Activated B cell treated with CpG ODN at 0.5 μM for 24 hours (primary cell): ENCODE data around the gene KDM1B. TPM values are rescaled to one million over a fixed set of nuclear protein-coding genes. Genes with fewer than 3 reads are reported as not detected.

Source experiments
- ATAC-seq: fragments of 200-7000 bp; cut with Tn5 transposase; one replicate; pipeline ENCODE4 v1.10.0; 2021; ENCODE audit warnings: low read depth, mild to moderate bottlenecking, moderate library complexity
- CTCF ChIA-PET: fragments of 350-600 bp; sonication (Branson Sonifier 250); formaldehyde crosslinking; loops from one replicate; lab custom pipeline; 2021; ENCODE audit warnings: antibody characterized with exemption; lab: Charles Lee
- POLR2A ChIA-PET: fragments of 350-600 bp; sonication (Branson Sonifier 250); formaldehyde crosslinking; loops from one replicate; lab custom pipeline; 2021; ENCODE audit warnings: antibody characterized with exemption; lab: Charles Lee
- DNase-seq: peaks from one replicate; pipeline ENCODE4 v3.0.0; 2022
- H3K27ac Mint-ChIP-seq: one replicate; pipeline ENCODE4 v1.8.0; 2020; ENCODE audit warnings: mixed read lengths
- H3K27me3 Mint-ChIP-seq: one replicate; pipeline ENCODE4 v1.8.0; 2021; ENCODE audit warnings: mixed read lengths
- H3K36me3 Mint-ChIP-seq: one replicate; pipeline ENCODE4 v1.8.0; 2021; ENCODE audit warnings: low read depth, mixed read lengths
- H3K4me1 Mint-ChIP-seq: one replicate; pipeline ENCODE4 v1.8.0; 2021; ENCODE audit warnings: mixed read lengths
- H3K4me3 Mint-ChIP-seq: one replicate; pipeline ENCODE4 v1.8.0; 2020; ENCODE audit warnings: mild to moderate bottlenecking, mixed read lengths
- H3K9me3 Mint-ChIP-seq: one replicate; pipeline ENCODE4 v1.8.0; 2020; ENCODE audit warnings: mixed read lengths
- intact Hi-C: fragments of 100-400 bp; cut with micrococcal nuclease; formaldehyde crosslinking; loops from one replicate; pipeline ENCODE4 v1.15.1; 2024
- total RNA-seq: library from RNA; stranded (reverse); gene quantifications from 2 replicates; pipeline ENCODE4 v1.2.3, GENCODE V29; 2022
- TF ChIP-seq, protein P1 (sequence below): fragments of 200-600 bp; IDR thresholded peaks from one replicate; pipeline ENCODE4 v1.8.0; 2022; ENCODE audit warnings: antibody characterized with exemption, mild to moderate bottlenecking

Gene KDM1B
- total RNA-seq, 1 donor from 2014 or later: 21.0 TPM

DNA sequence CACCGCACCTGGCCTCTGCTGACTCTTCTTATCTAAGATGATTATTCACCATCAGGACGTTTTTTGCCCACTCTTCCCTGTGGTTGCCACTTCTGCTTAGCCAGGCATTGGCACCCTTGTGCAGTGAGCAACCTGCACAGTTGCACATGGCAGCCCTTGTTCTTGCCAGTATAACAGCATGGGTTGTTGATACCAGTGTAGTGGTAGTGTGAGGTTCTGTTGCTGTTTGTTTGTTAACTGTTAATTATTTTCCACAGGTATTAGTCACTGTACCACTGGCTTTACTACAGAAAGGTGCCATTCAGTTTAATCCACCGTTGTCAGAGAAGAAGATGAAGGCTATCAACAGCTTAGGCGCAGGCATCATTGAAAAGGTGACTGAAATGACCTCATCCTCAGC is 57.0 kb downstream of the KDM1B start:
- ChIA-PET CTCF (no interaction called here), POLR2A (interaction anchor here (1.3 kb wide), 1 partner anchor 175 kb away, joined by 3 read pairs; the partner anchor contains the start of gene RNF144B)
- Mint-ChIP-seq H3K36me3 (peaks cover 59% of the 10 kb centered on the region), H3K4me1 (peaks cover 32% of the 10 kb centered on the region), H3K9me3 (no peaks in the 10 kb centered on the region), H3K27me3 (no peaks in the 10 kb centered on the region), H3K4me3 (no peak overlapping the region), H3K27ac (no peak overlapping the region)
- TF ChIP-seq, protein P1, sequence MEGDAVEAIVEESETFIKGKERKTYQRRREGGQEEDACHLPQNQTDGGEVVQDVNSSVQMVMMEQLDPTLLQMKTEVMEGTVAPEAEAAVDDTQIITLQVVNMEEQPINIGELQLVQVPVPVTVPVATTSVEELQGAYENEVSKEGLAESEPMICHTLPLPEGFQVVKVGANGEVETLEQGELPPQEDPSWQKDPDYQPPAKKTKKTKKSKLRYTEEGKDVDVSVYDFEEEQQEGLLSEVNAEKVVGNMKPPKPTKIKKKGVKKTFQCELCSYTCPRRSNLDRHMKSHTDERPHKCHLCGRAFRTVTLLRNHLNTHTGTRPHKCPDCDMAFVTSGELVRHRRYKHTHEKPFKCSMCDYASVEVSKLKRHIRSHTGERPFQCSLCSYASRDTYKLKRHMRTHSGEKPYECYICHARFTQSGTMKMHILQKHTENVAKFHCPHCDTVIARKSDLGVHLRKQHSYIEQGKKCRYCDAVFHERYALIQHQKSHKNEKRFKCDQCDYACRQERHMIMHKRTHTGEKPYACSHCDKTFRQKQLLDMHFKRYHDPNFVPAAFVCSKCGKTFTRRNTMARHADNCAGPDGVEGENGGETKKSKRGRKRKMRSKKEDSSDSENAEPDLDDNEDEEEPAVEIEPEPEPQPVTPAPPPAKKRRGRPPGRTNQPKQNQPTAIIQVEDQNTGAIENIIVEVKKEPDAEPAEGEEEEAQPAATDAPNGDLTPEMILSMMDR: no peak
- ATAC-seq (no peak), DNase-seq (no peak)
- intact Hi-C loops: loop anchor here (10.0 kb wide), 1 partner anchor 53 kb away; the partner anchor contains the start of gene DEK

DNA sequence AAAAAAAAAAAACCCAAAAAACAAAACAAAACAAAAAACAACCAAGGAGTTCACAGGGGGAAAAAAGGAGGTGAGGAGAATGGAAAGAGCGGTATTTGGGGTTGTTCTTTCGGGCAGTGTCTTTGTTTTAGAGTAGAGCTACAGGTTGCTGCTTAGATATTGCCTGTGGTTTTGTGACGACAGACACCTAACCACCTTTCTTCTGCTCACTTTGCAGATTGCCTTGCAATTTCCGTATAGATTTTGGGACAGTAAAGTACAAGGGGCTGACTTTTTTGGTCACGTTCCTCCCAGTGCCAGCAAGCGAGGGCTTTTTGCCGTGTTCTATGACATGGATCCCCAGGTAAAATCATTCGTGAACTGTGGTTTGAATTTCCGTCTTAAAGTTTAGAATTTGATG is 58.2 kb downstream of the KDM1B start:
- POLR2A ChIA-PET: interaction anchor here (1.3 kb wide), 1 partner anchor 174 kb away, joined by 3 read pairs; the partner anchor contains the start of gene RNF144B

DNA sequence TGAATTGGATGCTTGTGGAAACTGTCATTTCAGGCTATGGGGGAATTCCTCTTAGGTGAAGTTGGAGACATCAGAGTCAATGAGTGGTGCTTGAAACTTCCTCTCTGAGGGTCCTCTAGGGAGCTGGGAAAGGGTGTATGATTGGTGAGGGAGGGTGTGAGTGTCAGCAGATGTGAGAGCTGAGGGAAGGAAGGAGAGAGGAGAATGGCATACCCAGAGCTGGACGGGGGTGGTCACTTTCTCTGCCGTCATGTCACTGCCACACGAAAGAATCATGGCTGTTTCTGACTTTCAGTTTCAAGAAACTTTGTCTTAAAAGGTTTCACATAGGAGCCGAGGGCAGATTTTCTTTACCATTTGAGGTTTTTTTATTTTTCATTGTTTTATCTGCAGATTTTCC is 58.8 kb downstream of the KDM1B start:
- CTCF ChIA-PET: no interaction called here
- H3K9me3 Mint-ChIP-seq: no peaks in the 10 kb centered on the region
- peaks cover 32% of the 10 kb centered on the region for H3K4me1 Mint-ChIP-seq
- H3K36me3 Mint-ChIP-seq: peaks cover 59% of the 10 kb centered on the region
- POLR2A ChIA-PET: no interaction called here
- intact Hi-C loops: loop anchor here (10.0 kb wide), 1 partner anchor 51 kb away; the partner anchor contains the start of gene DEK
- H3K27ac Mint-ChIP-seq: no peak overlapping the region
- no peaks in the 10 kb centered on the region for H3K27me3 Mint-ChIP-seq
- TF ChIP-seq, protein P1: no peak
- no peak for ATAC-seq
- no peak overlapping the region for H3K4me3 Mint-ChIP-seq
- DNase-seq: no peak

More for the DNA sequence above, 58.2 kb downstream of the KDM1B start:
- peaks cover 32% of the 10 kb centered on the region for H3K4me1 Mint-ChIP-seq
- peaks cover 59% of the 10 kb centered on the region for H3K36me3 Mint-ChIP-seq
- intact Hi-C loops: loop anchor here (10.0 kb wide), 1 partner anchor 51 kb away; the partner anchor contains the start of gene DEK
- H3K27me3 Mint-ChIP-seq: no peaks in the 10 kb centered on the region
- DNase-seq (no peak), ATAC-seq (no peak)
- TF ChIP-seq, protein P1: no peak
- no peaks in the 10 kb centered on the region for H3K9me3 Mint-ChIP-seq
- H3K4me3 Mint-ChIP-seq: no peak overlapping the region
- H3K27ac Mint-ChIP-seq: no peak overlapping the region
- CTCF ChIA-PET: no interaction called here

DNA sequence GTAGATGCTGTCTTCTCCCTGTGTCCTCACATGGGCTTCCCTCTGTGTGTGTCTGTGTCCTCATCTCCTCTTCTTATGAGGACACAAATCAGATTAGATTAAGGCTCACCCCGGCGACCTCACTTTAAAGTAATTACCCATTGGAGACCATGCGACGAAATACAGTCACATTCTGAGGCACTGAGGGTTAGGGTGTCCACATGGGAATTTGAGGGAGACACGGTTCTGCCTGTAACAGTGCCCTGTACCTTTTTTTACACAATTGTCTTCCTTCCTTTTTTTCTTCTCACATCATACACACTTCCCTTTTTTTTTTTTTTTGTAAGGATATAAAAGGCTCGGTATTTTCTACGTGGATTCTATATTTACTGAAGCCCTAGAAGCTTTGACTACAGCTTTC is 60.2 kb downstream of the KDM1B start:
- Mint-ChIP-seq H3K27me3 (no peaks in the 10 kb centered on the region), H3K27ac (peak overlapping the region; percentile 68)

DNA sequence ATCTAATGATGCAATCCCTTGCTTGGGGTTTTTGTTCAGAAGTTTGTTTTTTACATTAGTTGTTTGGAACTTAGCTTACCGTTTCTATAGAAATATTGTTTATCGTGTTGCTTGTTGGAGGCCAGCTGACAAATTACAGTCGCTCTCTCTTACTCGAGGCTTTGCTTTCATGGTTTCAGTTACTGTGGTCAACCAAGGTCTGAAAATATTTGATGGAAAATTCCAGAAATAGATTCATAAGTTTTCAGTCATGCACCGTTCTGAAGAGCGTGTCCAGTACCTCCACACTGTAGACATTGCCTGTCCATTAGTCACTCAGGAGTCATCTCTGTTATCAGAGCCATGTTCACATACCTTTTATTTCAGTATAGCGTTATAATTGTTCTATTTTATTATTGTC is 61.2 kb downstream of the KDM1B start:
- ChIA-PET POLR2A (interaction anchor here (0.6 kb wide), 1 partner anchor 43 kb away, joined by 5 read pairs; no protein-coding TSS in a partner anchor), CTCF (no interaction called here)
- TF ChIP-seq, protein P1: no peak
- intact Hi-C loops: loop anchor here (5.0 to 10.0 kb wide), 2 partner anchors 48 to 59 kb away; partner anchors contain the start of genes DEK, KDM1B and TPMT
- Mint-ChIP-seq H3K9me3 (no peaks in the 10 kb centered on the region), H3K27me3 (no peaks in the 10 kb centered on the region), H3K4me3 (no peak overlapping the region), H3K27ac (no peak overlapping the region), H3K4me1 (peaks cover 28% of the 10 kb centered on the region), H3K36me3 (peaks cover 68% of the 10 kb centered on the region)
- no peak for DNase-seq
- ATAC-seq: no peak

More for the DNA sequence above, 60.2 kb downstream of the KDM1B start:
- H3K4me3 Mint-ChIP-seq: peak overlapping the region; percentile 45
- no peaks in the 10 kb centered on the region for H3K9me3 Mint-ChIP-seq
- TF ChIP-seq, protein P1: no peak
- CTCF ChIA-PET: no interaction called here
- intact Hi-C loops: loop anchor here (5.0 to 10.0 kb wide), 2 partner anchors 49 to 58 kb away; partner anchors contain the start of genes DEK, KDM1B and TPMT
- POLR2A ChIA-PET: interaction anchor here (0.7 kb wide), 1 partner anchor 14 kb away, joined by 10 read pairs; no protein-coding TSS in a partner anchor
- H3K4me1 Mint-ChIP-seq: peaks cover 32% of the 10 kb centered on the region
- DNase-seq (no peak), ATAC-seq (peak; percentile 41)
- H3K36me3 Mint-ChIP-seq: peaks cover 61% of the 10 kb centered on the region
